GM19463 (cell line): ENCODE measurements around the gene PPP1R14C.
"Not testable (repeated sequence)": the region's sequence is repeated elsewhere in the genome, so short reads cannot be mapped to it uniquely, and the experiment has no call there.

Experiments
- ATAC-seq: cut with Tn5 transposase; IDR thresholded peaks from one replicate; pipeline ENCODE4 v1.9.1; 2021; ENCODE audit warnings: mild to moderate bottlenecking, moderate library complexity; ENCODE audit not compliant: unreplicated experiment

Gene PPP1R14C

GRCh38 chr6:150165020-150165702 lies 22.3 kb downstream of the PPP1R14C start:
- no peak for ATAC-seq

- ATAC-seq, result no peak
These were observed 24.6 kb downstream of the PPP1R14C start for GRCh38 chr6:150167479-150167873.

- ATAC-seq, result no peak
These were observed 26.3 kb downstream of the PPP1R14C start for GRCh38 chr6:150169181-150169580.

- ATAC-seq, result no peak
These were observed 26.8 kb downstream of the PPP1R14C start for GRCh38 chr6:150169609-150170008.

- ATAC-seq, result no peak
These were observed 30.1 kb downstream of the PPP1R14C start for GRCh38 chr6:150172929-150173328.

GRCh38 chr6:150175586-150176151 lies 32.8 kb downstream of the PPP1R14C start:
- no peak for ATAC-seq

- no peak for ATAC-seq
These were observed 33.3 kb downstream of the PPP1R14C start for GRCh38 chr6:150176152-150176551.

GRCh38 chr6:150176659-150177058 lies 33.8 kb downstream of the PPP1R14C start:
- no peak for ATAC-seq

GRCh38 chr6:150177259-150177951 lies 34.6 kb downstream of the PPP1R14C start:
- ATAC-seq, result no peak

GRCh38 chr6:150177952-150178520 lies 35.2 kb downstream of the PPP1R14C start:
- no peak for ATAC-seq

- no peak for ATAC-seq
These were observed 36.2 kb downstream of the PPP1R14C start for GRCh38 chr6:150179030-150179429.

GRCh38 chr6:150179907-150180424 lies 37.1 kb downstream of the PPP1R14C start:
- not testable (repeated sequence) for ATAC-seq

GRCh38 chr6:150180517-150180916 lies 37.7 kb downstream of the PPP1R14C start:
- ATAC-seq, result no peak

GRCh38 chr6:150182460-150183078 lies 39.7 kb downstream of the PPP1R14C start:
- no peak for ATAC-seq

GRCh38 chr6:150183105-150183504 lies 40.3 kb downstream of the PPP1R14C start:
- no peak for ATAC-seq

- ATAC-seq, result no peak
These were observed 41.1 kb downstream of the PPP1R14C start for GRCh38 chr6:150183966-150184365.

- ATAC-seq, result peak; percentile 71
These were observed 42.2 kb downstream of the PPP1R14C start for GRCh38 chr6:150184850-150185731.

GRCh38 chr6:150185732-150186117 lies 42.9 kb downstream of the PPP1R14C start:
- no peak for ATAC-seq

- no peak for ATAC-seq
These were observed 43.5 kb downstream of the PPP1R14C start for GRCh38 chr6:150186129-150186898.
